ENCODE data around the gene SLC22A31. TPM values are rescaled to one million over a fixed set of nuclear protein-coding genes. Genes with fewer than 3 reads are reported as not detected.
"Not testable (repeated sequence)": the region's sequence is repeated elsewhere in the genome, so short reads cannot be mapped to it uniquely, and the experiment has no call there.

The SLC22A31 gene
- polyA plus RNA-seq (2013, experiment 1 of 2) = 2.1 TPM
- polyA plus RNA-seq (2013, experiment 2 of 2) = 2.1 TPM

DNA sequence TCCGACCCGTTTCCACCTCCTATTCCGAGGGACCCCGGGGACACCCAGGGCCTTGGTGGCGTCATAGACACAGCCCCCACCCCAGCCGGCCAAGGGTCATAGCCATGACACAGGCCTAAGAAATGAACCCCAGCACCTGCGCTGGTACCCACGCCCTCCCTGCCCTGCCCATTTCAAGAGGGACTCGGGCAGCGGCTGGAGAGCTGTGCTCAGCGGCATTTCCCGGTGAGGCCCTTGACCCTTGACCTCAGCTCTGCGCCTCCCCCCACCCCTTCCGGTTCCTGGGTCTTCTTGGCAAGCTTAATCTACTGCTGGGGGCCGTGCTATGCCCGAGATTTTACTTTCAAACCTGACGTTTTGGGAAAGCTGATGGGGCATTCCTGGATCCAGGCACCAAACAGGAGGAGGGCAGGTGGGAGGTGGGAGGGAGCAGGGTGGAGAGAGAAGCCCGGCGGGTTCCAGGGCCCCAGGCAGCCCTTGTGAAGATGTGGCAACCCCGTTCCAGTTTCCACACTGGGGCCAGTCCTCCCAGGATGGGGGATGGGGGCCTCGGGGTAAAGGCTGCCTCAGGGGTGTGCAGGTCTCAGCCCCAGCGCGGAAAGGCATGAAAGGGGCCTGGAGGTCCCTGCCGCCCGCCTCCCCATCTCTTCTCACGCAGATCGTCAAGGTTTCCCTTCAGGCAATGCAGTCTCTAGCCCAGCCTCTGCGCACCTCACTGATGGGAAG lies at the start of gene SLC22A31:
Gene SLC22A31, minus strand, starts transcription at position 414 of the 726 bp plus-strand sequence. Its CDS starts 36 bp downstream, at position 378.
- no peaks in the 10 kb centered on the region for H3K79me2 ChIP-seq (ENCODE audit: control insufficient read depth, insufficient read depth, low read length)
- peak; percentile 28 for DNase-seq
- WGBS (ENCODE audit: extremely low coverage, insufficient coverage, low lambda C conversion rate) = no CpG with 5 or more reads among the region's 28 CpGs
- H3K4ac ChIP-seq (ENCODE audit: low read depth, low read length) = no peak within 1 kb of the TSS
- peak within 1 kb of the TSS; percentile 40 for H3K4me3 ChIP-seq (ENCODE audit: low read length)
- H3K36me3 ChIP-seq (ENCODE audit: control insufficient read depth, insufficient read depth, low read length) = no peaks in the 10 kb centered on the region
- no peak within 1 kb of the TSS for H4K8ac ChIP-seq (ENCODE audit: low read depth, low read length)
- H3K56ac ChIP-seq (ENCODE audit: low read length) = peak within 1 kb of the TSS; percentile 81
- H3K27me3 ChIP-seq (ENCODE audit: insufficient read depth, low read length, poor library complexity) = peaks cover 12% of the 10 kb centered on the region
- H3K27ac ChIP-seq (ENCODE audit: low read depth, low read length) = no peak within 1 kb of the TSS
- H2BK5ac ChIP-seq (ENCODE audit: low read length) = no peak within 1 kb of the TSS
- H3K4me2 ChIP-seq (ENCODE audit: low read length) = peak within 1 kb of the TSS; percentile 91
- peak within 1 kb of the TSS; percentile 61 for H3K9ac ChIP-seq (ENCODE audit: low read length)
- peak within 1 kb of the TSS; percentile 9 for H3K23ac ChIP-seq (ENCODE audit: low read length)
- H4K5ac ChIP-seq (ENCODE audit: low read length) = no peak within 1 kb of the TSS
- H3K4me1 ChIP-seq (ENCODE audit: control insufficient read depth, low read depth, low read length) = no peaks in the 10 kb centered on the region
- no peak within 1 kb of the TSS for H2AK5ac ChIP-seq (ENCODE audit: low read length)
- no peak within 1 kb of the TSS for H2BK15ac ChIP-seq (replicated peaks; ENCODE audit: low read depth)
- H3K79me1 ChIP-seq (ENCODE audit: low read length) = no peaks in the 10 kb centered on the region
- no peak within 1 kb of the TSS for H2BK120ac ChIP-seq (ENCODE audit: low read depth, low read length)
- peak within 1 kb of the TSS; percentile 20 for H3K18ac ChIP-seq (ENCODE audit: low read length)

DNA sequence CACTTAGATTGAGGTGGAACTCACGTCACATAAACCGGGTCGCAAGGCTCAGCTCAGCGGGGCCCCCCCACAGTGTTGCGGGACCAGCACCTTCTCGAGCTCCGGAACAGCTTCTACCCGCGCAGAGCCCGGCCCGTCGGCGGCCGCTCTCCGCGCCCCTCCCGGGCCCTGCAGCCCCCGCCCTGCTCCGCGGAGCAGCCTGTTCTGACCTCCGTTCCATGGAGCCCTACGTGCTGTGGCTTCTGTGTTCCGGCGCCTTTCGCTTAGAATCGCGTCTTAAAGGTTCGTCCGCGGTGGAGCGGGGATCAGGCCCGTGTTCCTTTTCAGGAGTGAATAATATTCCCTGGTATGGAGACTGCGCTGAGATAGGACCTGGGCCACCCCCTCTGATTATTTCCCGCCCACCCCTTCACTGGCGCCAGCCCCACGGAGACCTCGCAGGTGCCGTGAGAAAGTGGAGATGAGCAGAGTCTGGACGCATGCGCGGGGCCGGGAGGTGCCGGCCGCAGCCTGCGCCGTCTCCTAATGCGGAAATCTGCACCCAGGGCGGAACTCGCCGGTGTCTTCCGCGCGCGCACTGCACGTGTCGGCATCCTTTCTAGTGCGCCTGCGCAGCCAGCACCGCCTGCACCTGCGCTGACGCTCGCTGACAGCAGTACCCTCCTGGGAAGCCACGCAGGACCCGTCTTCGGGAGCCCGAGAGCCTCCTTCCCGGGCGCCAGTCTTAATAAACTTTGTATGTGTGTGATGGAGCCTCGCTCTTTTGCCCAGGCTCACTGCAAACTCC lies 48.1 kb upstream of the SLC22A31 start:
- Histone ChIP-seq H3K23ac (ENCODE audit: low read length) (no peak overlapping the region), H2BK120ac (ENCODE audit: low read depth, low read length) (no peak overlapping the region), H3K4ac (ENCODE audit: low read depth, low read length) (no peak overlapping the region), H3K4me3 (ENCODE audit: low read length) (no peak overlapping the region), H2BK5ac (ENCODE audit: low read length) (no peak overlapping the region), H3K56ac (ENCODE audit: low read length) (no peak overlapping the region), H3K27me3 (ENCODE audit: insufficient read depth, low read length, poor library complexity) (no peaks in the 10 kb centered on the region), H4K8ac (ENCODE audit: low read depth, low read length) (no peak overlapping the region), H3K36me3 (ENCODE audit: control insufficient read depth, insufficient read depth, low read length) (no peaks in the 10 kb centered on the region), H3K4me2 (ENCODE audit: low read length) (no peak overlapping the region), H3K18ac (ENCODE audit: low read length) (no peak overlapping the region), H3K27ac (ENCODE audit: low read depth, low read length) (no peak overlapping the region), H3K4me1 (ENCODE audit: control insufficient read depth, low read depth, low read length) (no peaks in the 10 kb centered on the region), H3K9ac (ENCODE audit: low read length) (no peak overlapping the region), H2BK15ac (replicated peaks; ENCODE audit: low read depth) (no peak overlapping the region), H2AK5ac (ENCODE audit: low read length) (no peak overlapping the region), H3K79me1 (ENCODE audit: low read length) (no peaks in the 10 kb centered on the region), H4K5ac (ENCODE audit: low read length) (no peak overlapping the region), H3K79me2 (ENCODE audit: control insufficient read depth, insufficient read depth, low read length) (no peaks in the 10 kb centered on the region)
- no peak for DNase-seq
- no CpG with 5 or more reads among the region's 69 CpGs for WGBS (ENCODE audit: extremely low coverage, insufficient coverage, low lambda C conversion rate)

- not testable (repeated sequence) for H4K5ac ChIP-seq (ENCODE audit: low read length); H3K4me1 ChIP-seq (ENCODE audit: control insufficient read depth, low read depth, low read length); H3K27ac ChIP-seq (ENCODE audit: low read depth, low read length); H2BK120ac ChIP-seq (ENCODE audit: low read depth, low read length); H3K9ac ChIP-seq (ENCODE audit: low read length); H2BK5ac ChIP-seq (ENCODE audit: low read length); H3K4me2 ChIP-seq (ENCODE audit: low read length); H3K18ac ChIP-seq (ENCODE audit: low read length); H3K56ac ChIP-seq (ENCODE audit: low read length); H3K36me3 ChIP-seq (ENCODE audit: control insufficient read depth, insufficient read depth, low read length); H4K8ac ChIP-seq (ENCODE audit: low read depth, low read length); H3K23ac ChIP-seq (ENCODE audit: low read length); H2AK5ac ChIP-seq (ENCODE audit: low read length); H3K4ac ChIP-seq (ENCODE audit: low read depth, low read length); H3K27me3 ChIP-seq (ENCODE audit: insufficient read depth, low read length, poor library complexity); H3K4me3 ChIP-seq (ENCODE audit: low read length); DNase-seq; H3K79me1 ChIP-seq (ENCODE audit: low read length); H3K79me2 ChIP-seq (ENCODE audit: control insufficient read depth, insufficient read depth, low read length); H2BK15ac ChIP-seq (replicated peaks; ENCODE audit: low read depth)
- no CpG with 5 or more reads among the region's 45 CpGs for WGBS (ENCODE audit: extremely low coverage, insufficient coverage, low lambda C conversion rate)
Measured at GRCh38 chr16:89247734-89248075, 47.4 kb upstream of the SLC22A31 start.

- no peak overlapping the region for H3K4ac ChIP-seq (ENCODE audit: low read depth, low read length)
- no peak overlapping the region for H2BK15ac ChIP-seq (replicated peaks; ENCODE audit: low read depth)
- no peaks in the 10 kb centered on the region for H3K79me2 ChIP-seq (ENCODE audit: control insufficient read depth, insufficient read depth, low read length)
- no peak overlapping the region for H3K4me3 ChIP-seq (ENCODE audit: low read length)
- no peak overlapping the region for H2BK120ac ChIP-seq (ENCODE audit: low read depth, low read length)
- no peak overlapping the region for H3K27ac ChIP-seq (ENCODE audit: low read depth, low read length)
- H4K5ac ChIP-seq (ENCODE audit: low read length) = no peak overlapping the region
- no peak overlapping the region for H3K23ac ChIP-seq (ENCODE audit: low read length)
- H3K56ac ChIP-seq (ENCODE audit: low read length) = peak overlapping the region; percentile 85
- no CpG with 5 or more reads among the region's 78 CpGs for WGBS (ENCODE audit: extremely low coverage, insufficient coverage, low lambda C conversion rate)
- H4K8ac ChIP-seq (ENCODE audit: low read depth, low read length) = no peak overlapping the region
- H2AK5ac ChIP-seq (ENCODE audit: low read length) = no peak overlapping the region
- H2BK5ac ChIP-seq (ENCODE audit: low read length) = no peak overlapping the region
- H3K9ac ChIP-seq (ENCODE audit: low read length) = peak overlapping the region; percentile 68
- H3K27me3 ChIP-seq (ENCODE audit: insufficient read depth, low read length, poor library complexity) = no peaks in the 10 kb centered on the region
- peak overlapping the region; percentile 3 for H3K18ac ChIP-seq (ENCODE audit: low read length)
- H3K4me2 ChIP-seq (ENCODE audit: low read length) = peak overlapping the region; percentile 61
- peak; percentile 67 for DNase-seq
- H3K36me3 ChIP-seq (ENCODE audit: control insufficient read depth, insufficient read depth, low read length) = no peaks in the 10 kb centered on the region
- no peaks in the 10 kb centered on the region for H3K4me1 ChIP-seq (ENCODE audit: control insufficient read depth, low read depth, low read length)
- no peaks in the 10 kb centered on the region for H3K79me1 ChIP-seq (ENCODE audit: low read length)
Measured at GRCh38 chr16:89246903-89247733, 46.8 kb upstream of the SLC22A31 start.

DNA sequence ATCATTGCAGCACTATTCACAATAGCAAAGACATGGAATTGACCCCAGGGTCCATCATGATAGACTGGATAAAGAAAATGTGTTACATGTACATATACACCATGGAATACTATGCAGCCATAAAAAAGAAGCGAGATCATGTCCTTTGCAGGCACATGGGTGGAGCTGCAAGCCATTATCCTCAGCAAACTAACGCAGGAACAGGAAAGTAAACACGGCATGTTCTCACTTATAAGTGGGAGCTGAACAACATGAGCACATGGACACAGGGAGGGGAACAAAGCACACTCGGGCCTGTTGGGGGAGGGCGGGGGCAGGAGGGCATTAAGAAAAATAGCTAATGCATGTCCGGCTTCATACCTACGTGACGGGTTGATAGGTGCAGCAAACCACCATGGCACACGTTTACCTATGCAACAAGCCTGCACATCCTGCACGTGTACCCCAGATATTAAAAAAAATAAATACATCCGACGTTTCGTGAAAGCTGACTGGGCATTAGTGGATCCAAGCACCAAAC lies 46.1 kb upstream of the SLC22A31 start:
- Histone ChIP-seq H3K36me3 (ENCODE audit: control insufficient read depth, insufficient read depth, low read length) (no peaks in the 10 kb centered on the region), H2BK5ac (ENCODE audit: low read length) (no peak overlapping the region), H3K4me3 (ENCODE audit: low read length) (no peak overlapping the region), H2BK15ac (replicated peaks; ENCODE audit: low read depth) (no peak overlapping the region), H3K18ac (ENCODE audit: low read length) (no peak overlapping the region), H3K9ac (ENCODE audit: low read length) (no peak overlapping the region), H3K4me1 (ENCODE audit: control insufficient read depth, low read depth, low read length) (no peaks in the 10 kb centered on the region), H3K4ac (ENCODE audit: low read depth, low read length) (no peak overlapping the region), H3K27me3 (ENCODE audit: insufficient read depth, low read length, poor library complexity) (no peaks in the 10 kb centered on the region), H3K23ac (ENCODE audit: low read length) (no peak overlapping the region), H3K4me2 (ENCODE audit: low read length) (no peak overlapping the region), H2BK120ac (ENCODE audit: low read depth, low read length) (no peak overlapping the region), H3K79me1 (ENCODE audit: low read length) (peaks cover 2% of the 10 kb centered on the region), H3K79me2 (ENCODE audit: control insufficient read depth, insufficient read depth, low read length) (no peaks in the 10 kb centered on the region), H4K5ac (ENCODE audit: low read length) (no peak overlapping the region), H3K56ac (ENCODE audit: low read length) (peak overlapping the region; percentile 85), H4K8ac (ENCODE audit: low read depth, low read length) (no peak overlapping the region), H3K27ac (ENCODE audit: low read depth, low read length) (no peak overlapping the region), H2AK5ac (ENCODE audit: low read length) (no peak overlapping the region)
- DNase-seq = no peak
- no CpG with 5 or more reads among the region's 13 CpGs for WGBS (ENCODE audit: extremely low coverage, insufficient coverage, low lambda C conversion rate)

Data from mesendoderm (in vitro differentiated cells).